H1 (cell line): ENCODE data around the gene CA5A. TPM values are rescaled to one million over a fixed set of nuclear protein-coding genes. Genes with fewer than 3 reads are reported as not detected.

Source experiments
- BACH1 ChIP-seq: IDR thresholded peaks from 2 replicates; pipeline ENCODE4 v1.6.1; 2012; ENCODE audit warnings: low read length, improper control_type of control experiment
- BCL11A ChIP-seq, 2 experiments: IDR thresholded peaks; one replicate each; pipeline ENCODE4 v1.6.1; 2011; ENCODE audit warnings: low read depth in 2 of 2, low read length in 2 of 2, mild to moderate bottlenecking in 2 of 2
- CEBPB ChIP-seq: IDR thresholded peaks from 2 replicates; pipeline ENCODE4 v1.6.1; 2012; ENCODE audit warnings: low read depth, low read length
- HDAC6 ChIP-seq: IDR thresholded peaks from one replicate; pipeline ENCODE4 v1.7.1; 2012; ENCODE audit warnings: low read depth, mild to moderate bottlenecking, inconsistent platforms, low read length, moderate library complexity
- POLR2A ChIP-seq, 2 experiments: IDR thresholded peaks; 1 replicate in 1 of 2; 2 replicates in 1 of 2; pipeline ENCODE4 v1.6.1; 2011; ENCODE audit warnings: low read depth in 2 of 2, low read length in 2 of 2, mild to moderate bottlenecking in 2 of 2; ENCODE audit errors: control extremely low read depth in 1 of 2
- POLR2AphosphoS5 ChIP-seq: IDR thresholded peaks from 2 replicates; pipeline ENCODE4 v1.6.1; 2011; ENCODE audit warnings: low read depth, low read length
- SP1 ChIP-seq: IDR thresholded peaks from 2 replicates; pipeline ENCODE4 v1.6.1; 2011; ENCODE audit warnings: low read depth, low read length
- SRF ChIP-seq: IDR thresholded peaks from 2 replicates; pipeline ENCODE4 v1.6.1; 2011; ENCODE audit warnings: mild to moderate bottlenecking, low read depth, low read length, moderate library complexity
- polyA plus RNA-seq, 7 experiments: library from polyadenylated mRNA; depleted of rRNA in 3 of 7; stranded (reverse) in 5 of 7; unstranded in 2 of 7; fragments of >200 nt in 5 of 7; fragments of 200-250 nt in 2 of 7; gene quantifications; 1 replicate in 5 of 7; 2 replicates in 1 of 7; 4 replicates in 1 of 7; pipeline versions ENCODE4 v1.2.1 to v1.2.3, GENCODE V29; 2011 to 2013; ENCODE audit warnings: missing spikeins in 2 of 7, mixed read lengths in 2 of 7
- total RNA-seq: library from RNA; stranded (reverse); fragmentation: NEBNext Ultra II Directional; extraction: Animal tissue kit (Norgen Biotek cat#: 25700); gene quantifications from 2 replicates; pipeline ENCODE4 v1.2.1, GENCODE V29; 2021
- TF ChIP-seq, protein P1 (sequence below): fragments of 300-600 bp; sonication (generic); IDR thresholded peaks from 2 replicates; pipeline ENCODE4 v1.7.1; 2012; ENCODE audit warnings: low read length, moderate library complexity, mild to moderate bottlenecking, inconsistent platforms; ENCODE audit not compliant: insufficient replicate concordance
- TF ChIP-seq, protein P2 (sequence below), 3 experiments: IDR thresholded peaks; 1 replicate in 2 of 3; 2 replicates in 1 of 3; pipeline versions ENCODE4 v1.5.1 to v1.6.1; 2011; ENCODE audit warnings: low read length in 3 of 3, mild to moderate bottlenecking in 3 of 3, inconsistent platforms in 2 of 3, low read depth in 1 of 3, moderate library complexity in 1 of 3; ENCODE audit not compliant: insufficient read depth in 1 of 3; ENCODE audit errors: control extremely low read depth in 1 of 3

The CA5A gene
- total and polyA plus RNA-seq, 2 of the 8 experiments (the other 6 are each of a cell fraction or from before 2014, with no cell fraction given): not detected

- TF ChIP-seq, protein P1, sequence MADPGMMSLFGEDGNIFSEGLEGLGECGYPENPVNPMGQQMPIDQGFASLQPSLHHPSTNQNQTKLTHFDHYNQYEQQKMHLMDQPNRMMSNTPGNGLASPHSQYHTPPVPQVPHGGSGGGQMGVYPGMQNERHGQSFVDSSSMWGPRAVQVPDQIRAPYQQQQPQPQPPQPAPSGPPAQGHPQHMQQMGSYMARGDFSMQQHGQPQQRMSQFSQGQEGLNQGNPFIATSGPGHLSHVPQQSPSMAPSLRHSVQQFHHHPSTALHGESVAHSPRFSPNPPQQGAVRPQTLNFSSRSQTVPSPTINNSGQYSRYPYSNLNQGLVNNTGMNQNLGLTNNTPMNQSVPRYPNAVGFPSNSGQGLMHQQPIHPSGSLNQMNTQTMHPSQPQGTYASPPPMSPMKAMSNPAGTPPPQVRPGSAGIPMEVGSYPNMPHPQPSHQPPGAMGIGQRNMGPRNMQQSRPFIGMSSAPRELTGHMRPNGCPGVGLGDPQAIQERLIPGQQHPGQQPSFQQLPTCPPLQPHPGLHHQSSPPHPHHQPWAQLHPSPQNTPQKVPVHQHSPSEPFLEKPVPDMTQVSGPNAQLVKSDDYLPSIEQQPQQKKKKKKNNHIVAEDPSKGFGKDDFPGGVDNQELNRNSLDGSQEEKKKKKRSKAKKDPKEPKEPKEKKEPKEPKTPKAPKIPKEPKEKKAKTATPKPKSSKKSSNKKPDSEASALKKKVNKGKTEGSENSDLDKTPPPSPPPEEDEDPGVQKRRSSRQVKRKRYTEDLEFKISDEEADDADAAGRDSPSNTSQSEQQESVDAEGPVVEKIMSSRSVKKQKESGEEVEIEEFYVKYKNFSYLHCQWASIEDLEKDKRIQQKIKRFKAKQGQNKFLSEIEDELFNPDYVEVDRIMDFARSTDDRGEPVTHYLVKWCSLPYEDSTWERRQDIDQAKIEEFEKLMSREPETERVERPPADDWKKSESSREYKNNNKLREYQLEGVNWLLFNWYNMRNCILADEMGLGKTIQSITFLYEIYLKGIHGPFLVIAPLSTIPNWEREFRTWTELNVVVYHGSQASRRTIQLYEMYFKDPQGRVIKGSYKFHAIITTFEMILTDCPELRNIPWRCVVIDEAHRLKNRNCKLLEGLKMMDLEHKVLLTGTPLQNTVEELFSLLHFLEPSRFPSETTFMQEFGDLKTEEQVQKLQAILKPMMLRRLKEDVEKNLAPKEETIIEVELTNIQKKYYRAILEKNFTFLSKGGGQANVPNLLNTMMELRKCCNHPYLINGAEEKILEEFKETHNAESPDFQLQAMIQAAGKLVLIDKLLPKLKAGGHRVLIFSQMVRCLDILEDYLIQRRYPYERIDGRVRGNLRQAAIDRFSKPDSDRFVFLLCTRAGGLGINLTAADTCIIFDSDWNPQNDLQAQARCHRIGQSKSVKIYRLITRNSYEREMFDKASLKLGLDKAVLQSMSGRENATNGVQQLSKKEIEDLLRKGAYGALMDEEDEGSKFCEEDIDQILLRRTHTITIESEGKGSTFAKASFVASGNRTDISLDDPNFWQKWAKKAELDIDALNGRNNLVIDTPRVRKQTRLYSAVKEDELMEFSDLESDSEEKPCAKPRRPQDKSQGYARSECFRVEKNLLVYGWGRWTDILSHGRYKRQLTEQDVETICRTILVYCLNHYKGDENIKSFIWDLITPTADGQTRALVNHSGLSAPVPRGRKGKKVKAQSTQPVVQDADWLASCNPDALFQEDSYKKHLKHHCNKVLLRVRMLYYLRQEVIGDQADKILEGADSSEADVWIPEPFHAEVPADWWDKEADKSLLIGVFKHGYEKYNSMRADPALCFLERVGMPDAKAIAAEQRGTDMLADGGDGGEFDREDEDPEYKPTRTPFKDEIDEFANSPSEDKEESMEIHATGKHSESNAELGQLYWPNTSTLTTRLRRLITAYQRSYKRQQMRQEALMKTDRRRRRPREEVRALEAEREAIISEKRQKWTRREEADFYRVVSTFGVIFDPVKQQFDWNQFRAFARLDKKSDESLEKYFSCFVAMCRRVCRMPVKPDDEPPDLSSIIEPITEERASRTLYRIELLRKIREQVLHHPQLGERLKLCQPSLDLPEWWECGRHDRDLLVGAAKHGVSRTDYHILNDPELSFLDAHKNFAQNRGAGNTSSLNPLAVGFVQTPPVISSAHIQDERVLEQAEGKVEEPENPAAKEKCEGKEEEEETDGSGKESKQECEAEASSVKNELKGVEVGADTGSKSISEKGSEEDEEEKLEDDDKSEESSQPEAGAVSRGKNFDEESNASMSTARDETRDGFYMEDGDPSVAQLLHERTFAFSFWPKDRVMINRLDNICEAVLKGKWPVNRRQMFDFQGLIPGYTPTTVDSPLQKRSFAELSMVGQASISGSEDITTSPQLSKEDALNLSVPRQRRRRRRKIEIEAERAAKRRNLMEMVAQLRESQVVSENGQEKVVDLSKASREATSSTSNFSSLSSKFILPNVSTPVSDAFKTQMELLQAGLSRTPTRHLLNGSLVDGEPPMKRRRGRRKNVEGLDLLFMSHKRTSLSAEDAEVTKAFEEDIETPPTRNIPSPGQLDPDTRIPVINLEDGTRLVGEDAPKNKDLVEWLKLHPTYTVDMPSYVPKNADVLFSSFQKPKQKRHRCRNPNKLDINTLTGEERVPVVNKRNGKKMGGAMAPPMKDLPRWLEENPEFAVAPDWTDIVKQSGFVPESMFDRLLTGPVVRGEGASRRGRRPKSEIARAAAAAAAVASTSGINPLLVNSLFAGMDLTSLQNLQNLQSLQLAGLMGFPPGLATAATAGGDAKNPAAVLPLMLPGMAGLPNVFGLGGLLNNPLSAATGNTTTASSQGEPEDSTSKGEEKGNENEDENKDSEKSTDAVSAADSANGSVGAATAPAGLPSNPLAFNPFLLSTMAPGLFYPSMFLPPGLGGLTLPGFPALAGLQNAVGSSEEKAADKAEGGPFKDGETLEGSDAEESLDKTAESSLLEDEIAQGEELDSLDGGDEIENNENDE: no peak
- TF ChIP-seq POLR2AphosphoS5 (no peak), SRF (no peak), POLR2A (IDR thresholded peaks at IDR 0.05; ENCODE audit: control extremely low read depth in 1 of 2, low read depth in 2 of 2, low read length in 2 of 2) (no peak), HDAC6 (no peak), BCL11A (IDR thresholded peaks at IDR 0.05; ENCODE audit: low read depth in 2 of 2, low read length in 2 of 2) (no peak), BACH1 (no peak), SP1 (no peak), CEBPB (no peak)
- TF ChIP-seq, protein P2, sequence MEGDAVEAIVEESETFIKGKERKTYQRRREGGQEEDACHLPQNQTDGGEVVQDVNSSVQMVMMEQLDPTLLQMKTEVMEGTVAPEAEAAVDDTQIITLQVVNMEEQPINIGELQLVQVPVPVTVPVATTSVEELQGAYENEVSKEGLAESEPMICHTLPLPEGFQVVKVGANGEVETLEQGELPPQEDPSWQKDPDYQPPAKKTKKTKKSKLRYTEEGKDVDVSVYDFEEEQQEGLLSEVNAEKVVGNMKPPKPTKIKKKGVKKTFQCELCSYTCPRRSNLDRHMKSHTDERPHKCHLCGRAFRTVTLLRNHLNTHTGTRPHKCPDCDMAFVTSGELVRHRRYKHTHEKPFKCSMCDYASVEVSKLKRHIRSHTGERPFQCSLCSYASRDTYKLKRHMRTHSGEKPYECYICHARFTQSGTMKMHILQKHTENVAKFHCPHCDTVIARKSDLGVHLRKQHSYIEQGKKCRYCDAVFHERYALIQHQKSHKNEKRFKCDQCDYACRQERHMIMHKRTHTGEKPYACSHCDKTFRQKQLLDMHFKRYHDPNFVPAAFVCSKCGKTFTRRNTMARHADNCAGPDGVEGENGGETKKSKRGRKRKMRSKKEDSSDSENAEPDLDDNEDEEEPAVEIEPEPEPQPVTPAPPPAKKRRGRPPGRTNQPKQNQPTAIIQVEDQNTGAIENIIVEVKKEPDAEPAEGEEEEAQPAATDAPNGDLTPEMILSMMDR (IDR thresholded peaks at IDR 0.05; ENCODE audit: control extremely low read depth in 1 of 3, insufficient read depth in 1 of 3, low read depth in 1 of 3, low read length in 3 of 3): no peak
Observed at GRCh38 chr16:87948119-87948545, 11.8 kb upstream of the CA5A start (continued).
